ENCODE results near the gene FBN1. TPM values are rescaled to one million over a fixed set of nuclear protein-coding genes. Genes with fewer than 3 reads are reported as not detected.

Gene FBN1
- polyA plus RNA-seq, 10 donors: 213 to 405 (median 259) TPM

DNA sequence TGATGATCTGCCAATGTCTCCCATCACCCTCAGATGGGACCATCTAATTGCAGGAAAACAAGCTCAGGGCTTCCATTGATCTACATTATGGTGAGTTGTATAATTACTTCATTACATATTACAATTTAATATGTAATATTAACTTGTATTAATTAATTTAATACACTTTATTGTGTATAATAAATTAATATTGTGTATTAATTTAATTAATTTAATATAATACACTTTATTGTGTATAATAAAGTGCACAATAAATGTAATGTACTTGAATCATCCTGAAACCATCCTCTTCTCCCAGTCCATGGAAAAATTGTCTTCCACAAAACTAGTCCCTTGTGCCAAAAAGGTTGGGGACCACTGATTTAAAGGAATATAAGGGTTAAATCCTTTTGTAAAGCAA, 123.4 kb downstream of the FBN1 start:
- DNase-seq: no peak

DNA sequence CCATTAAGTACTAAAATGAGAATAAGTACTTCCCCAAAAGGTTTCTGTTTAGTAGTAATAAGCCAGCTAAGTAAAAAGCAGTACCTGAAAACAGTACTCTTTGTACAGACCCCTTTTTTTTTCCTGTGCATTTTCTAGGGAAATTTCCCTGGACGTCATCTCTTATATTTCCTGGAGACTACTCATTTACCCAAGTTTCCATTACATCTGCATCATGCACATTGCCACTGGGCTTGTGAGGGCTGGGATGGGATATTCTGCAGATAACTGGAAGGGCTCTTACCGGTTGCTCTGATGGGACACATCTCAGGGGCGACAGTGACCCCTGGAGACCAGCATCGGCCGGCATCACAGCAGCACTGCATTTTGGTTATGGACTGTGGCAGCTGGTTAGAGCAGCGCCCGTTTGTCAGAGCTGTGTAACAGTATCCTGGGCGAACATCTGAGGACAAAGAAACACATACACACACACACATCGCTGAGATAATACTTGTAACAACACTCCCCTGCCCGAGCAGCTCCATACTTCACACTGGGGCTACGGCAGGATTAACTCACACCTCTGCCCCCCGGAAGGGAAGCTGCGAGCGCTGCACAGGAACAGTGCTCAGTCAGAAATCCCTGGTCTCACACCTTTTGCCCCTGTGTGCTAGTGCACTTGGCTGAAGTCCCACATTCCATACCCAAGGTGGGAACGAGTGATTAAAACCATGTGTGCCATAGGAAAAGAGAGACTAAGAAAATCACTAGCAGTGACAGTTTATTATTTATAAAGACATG, 124.9 kb downstream of the FBN1 start:
- peak; percentile 27 to 55 (median 31) for DNase-seq

DNA sequence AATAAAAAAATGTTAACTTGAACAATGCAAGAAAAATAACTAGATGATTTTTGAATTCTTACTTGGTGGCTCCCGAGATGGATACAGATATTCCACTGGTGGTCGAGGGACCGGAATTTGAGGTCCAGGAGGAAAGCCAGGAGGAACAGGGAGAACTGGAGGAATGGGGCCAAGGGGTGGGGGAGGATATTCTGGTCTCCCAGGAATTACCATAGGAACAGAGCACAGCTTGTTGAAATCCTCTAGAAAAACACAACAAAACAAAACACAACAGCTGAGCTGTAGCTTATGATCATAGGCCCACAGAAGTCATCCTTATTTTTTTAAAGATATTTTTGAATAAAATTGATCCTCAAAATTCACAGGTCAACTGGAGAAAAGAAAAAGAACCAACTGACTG, 129.4 kb downstream of the FBN1 start:
- DNase-seq: peak in 1 of 3 donors; percentile 40

DNA sequence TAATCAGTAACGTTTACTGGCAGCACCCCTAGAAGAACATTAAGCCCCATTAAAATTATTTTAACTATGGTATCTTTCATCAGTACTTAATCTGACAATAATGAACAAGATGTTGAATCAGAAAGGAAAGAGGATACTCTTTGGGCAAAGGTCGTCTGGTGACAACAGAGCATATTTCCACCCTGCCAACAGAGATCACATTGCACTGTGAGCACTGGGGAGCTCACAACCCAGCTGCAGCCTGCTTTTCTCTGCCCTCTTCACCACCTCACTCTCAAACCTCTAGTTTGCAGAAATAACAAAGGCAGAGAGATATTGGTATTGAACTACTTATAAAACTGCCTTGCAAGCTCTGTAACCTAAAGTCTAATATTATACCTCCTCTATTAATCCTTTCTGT, 130.0 kb downstream of the FBN1 start:
- no peak for DNase-seq

DNA sequence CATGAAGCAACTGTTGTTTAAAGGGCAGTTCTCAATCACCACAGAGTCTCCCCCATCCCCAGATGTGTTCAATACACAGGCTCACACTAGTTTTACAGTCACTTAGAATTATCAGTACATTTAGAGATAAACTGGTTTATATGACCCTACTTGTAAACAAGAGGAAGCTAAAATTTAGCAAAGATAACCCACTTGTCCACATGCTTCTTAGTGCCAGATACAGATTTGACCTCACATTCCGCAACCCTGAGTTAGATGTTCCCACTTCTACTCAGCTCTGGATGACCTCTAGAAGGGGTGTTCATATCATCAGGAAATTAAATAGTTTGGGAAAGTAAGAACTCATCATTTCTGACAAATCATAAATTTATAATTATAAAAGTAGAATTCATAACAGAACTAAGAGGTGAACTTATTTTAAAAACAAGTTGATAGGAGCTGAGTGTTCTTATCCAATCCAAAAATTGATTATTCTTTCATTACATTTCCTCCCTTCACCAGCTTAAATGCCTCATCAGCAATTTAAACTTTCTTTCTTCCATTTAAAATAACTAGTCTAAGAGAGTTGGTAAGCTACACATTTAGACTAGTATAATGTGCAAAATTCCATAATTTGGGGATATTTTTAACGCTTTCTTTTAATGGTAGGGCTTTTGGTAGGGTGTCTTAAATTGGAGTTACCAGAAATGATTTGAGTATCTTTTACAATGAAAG, 131.2 kb downstream of the FBN1 start:
- no peak for DNase-seq

DNA sequence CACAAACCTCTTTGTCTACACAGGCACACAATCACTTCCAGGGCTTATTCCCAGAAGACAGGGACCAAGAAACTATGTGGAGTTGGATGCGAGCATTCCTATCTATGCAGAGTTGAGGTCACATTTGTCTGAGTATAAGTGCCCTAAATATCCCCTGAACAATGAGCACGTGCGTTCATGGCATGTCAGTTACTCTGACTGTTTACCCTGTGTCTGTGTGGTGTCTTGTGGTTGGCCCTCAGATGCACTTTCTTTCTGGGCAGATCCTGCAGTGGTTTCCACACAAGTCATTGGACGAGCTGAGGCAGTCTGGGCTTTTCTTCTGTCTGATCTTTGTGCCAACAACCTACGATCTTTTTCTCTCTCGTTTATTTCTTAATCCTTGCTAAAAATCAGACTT, 134.5 kb downstream of the FBN1 start:
- DNase-seq: no peak

DNA sequence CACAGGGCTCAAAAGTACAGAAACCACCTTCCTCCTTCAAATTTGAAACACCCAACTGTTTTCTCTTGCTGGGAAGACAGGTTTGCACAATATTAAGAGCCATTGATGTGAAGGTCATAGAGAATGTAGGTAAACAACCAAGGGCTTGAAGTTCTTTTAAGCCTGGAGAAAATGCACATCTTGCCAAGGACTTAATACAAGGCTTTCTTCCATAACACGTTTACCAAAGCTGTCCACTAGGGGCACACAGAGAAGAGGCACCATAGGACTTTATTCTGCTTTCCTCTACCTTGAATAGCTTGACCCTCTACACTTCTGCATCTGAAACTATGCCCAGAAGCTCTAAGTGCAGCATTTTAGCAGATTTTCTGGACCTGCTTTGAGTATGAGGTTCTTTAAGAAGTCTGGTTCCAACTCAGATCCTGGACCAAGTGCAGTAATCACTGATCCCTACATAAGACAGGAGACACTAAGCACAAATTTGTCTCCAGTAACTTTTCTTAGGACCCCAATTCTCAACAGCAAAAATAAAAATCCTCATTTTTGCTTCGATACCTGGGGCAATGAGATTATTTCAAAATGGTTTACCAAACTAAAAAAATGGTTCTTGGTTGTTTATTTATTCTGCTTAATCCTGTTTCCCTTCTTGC, 138.0 kb downstream of the FBN1 start:
- DNase-seq: peak in 1 of 3 donors; percentile 48

DNA sequence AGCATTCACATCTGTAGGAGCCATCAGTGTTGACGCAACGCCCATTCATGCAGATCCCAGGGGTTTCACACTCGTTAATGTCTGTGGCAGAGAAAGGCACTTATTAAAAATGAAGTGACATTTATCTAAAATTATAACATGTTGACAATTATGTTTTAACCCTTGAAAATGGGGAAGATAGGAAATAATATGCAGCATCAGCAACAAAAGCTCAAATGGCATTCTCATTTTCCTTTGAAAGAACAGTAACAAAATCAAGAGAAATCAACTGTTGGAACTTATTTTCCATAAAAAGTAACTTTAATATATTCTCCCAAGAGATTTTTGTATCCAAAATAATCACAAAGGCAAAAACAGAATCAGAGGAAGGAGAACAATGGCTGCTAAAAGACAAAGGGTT, 140.4 kb downstream of the FBN1 start:
- no peak for DNase-seq

DNA sequence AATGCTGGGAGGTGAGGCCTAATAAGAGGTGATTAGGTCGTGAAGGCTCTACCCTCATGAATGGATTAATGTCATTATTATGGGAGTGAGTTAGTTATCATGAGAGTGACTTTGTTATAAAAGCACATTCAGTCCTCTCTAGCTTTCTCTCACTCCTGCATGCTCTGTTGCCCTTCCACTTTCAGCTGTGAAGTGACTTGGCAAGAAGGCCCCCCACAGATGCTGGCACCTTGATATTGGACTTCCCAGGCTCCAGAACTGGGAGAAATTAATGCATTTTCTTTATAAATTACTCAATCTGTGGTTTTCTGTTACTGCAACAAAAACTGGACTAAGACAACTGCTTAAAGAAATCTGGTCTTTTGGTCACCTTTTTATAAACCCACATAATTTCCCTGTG, 144.3 kb downstream of the FBN1 start:
- DNase-seq: no peak

DNA sequence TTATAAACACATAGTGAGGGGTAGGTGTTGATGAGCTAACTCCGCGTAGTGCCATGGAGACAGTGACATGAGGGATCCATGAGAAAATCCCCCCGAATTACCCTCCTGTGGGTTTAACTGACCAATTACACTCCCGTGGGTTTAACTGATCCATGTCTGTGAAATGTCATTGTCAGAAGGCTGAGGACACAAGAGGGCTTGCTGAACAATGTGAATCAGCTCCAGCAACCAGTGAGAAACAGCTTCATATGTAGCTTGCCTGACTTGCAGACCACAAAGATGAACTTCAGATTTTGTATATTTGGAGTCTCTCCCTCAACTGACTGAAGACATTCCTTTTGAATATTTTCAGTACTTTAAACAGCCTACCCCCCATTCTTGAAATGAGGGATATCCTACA, 144.9 kb downstream of the FBN1 start:
- DNase-seq: no peak

DNA sequence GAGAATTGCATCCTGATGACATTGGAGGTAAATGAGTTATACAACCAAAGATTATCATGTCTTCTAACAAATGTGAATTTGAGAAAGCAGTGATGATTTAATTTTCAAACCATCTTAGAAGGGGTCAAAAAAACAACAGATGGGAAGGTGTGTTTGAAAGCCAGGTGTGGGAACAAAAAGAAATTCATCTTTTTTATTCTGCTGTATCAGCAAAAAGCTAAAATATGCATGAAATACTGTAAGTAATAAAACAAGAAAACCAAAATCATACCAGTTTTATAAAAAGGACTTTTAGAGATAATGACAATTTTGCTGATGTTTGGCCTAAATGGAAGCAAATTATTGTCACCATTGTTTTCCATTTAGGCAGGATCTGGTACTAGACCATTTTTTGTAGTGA, 145.5 kb downstream of the FBN1 start:
- DNase-seq: no peak

DNA sequence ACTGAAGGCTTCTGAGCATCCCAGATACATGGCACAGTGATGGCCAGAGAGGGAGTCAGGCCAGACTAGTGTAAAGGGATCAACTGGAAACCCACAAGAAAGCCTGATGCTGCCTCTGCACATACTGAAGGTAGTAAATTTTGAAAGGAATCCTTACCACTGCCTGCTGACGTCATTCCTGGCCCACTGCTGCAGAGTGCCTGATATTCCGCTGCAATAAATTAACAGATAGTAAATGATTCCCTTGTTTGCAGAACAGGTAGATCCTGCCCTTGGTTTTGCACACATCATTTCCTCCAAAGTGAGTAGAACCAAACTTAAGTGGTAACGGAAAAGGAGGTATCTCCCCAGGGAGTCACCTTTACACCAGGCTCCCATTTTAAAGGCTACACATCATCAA, 146.7 kb downstream of the FBN1 start:
- DNase-seq: no peak

DNA sequence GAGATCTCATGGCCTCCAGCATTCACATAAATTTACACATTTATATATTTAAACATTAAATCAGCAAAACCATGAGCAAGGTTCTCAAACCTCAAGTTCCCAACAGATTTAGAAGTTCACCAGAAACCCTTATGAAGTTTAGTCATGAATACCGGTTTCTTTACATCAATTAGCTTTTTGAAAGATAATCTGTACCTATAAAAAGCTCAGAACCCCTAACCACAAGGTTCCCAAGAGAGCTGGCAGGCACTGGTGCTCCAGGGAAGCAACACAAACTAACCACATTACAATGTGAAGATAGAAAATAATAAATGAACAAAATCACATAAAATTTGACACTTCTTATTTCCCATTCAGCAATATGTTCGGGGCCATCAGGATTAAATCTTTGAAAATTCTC, 150.9 kb downstream of the FBN1 start:
- DNase-seq: peak in 1 of 3 donors; percentile 35

DNA sequence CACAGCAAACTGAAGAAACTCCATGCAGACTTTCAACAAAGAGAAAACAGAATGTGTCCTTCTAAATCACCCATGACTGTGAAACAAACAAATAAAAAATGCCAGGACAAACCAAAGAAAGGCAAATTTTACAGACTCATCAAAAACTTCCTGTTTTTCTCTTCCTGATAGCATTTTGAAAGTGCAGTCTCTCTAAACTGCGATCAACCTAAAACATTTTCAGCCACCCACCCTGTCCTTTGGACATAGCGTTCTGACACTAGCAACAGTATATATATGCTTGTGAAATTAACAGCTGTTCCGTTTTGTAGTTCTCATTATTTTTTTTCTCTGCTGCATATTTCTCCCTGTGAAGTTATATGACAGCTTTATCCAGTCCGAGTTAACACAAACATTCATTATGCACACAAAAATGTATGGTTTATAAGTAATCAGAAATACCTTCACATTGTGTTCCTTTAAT, 151.7 kb downstream of the FBN1 start:
- no peak for DNase-seq

DNA sequence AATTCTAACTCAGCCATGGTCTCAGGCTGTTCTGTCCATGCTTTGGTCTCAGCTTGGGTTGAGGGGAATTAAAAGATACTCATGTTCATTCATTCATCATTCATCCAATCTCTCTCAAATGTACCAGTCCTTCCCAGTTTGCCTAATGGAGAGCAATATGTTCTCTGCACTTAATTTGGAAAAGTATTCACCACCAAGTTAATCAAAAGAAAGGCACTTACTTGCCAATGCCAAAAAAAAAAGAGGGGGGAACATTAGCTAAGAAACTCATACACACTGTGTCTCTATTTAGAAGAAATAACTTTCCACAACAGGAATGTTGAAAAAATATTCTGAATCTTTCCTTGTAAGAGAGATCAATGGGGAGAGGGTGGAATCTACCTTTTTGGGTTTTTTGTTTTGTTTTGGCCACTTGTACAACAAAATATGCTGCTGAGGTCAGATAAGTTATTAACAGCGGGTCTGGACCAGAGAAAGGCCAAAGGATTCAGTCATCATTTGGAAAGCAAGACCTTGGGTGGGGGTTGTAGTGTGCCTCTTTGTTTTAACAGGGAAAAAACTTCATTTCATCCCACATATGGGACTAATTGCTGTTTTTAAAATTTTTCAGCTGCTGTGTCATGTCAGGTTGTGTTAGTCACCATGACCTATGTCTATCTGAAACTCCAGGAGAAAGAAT, 152.3 kb downstream of the FBN1 start:
- peak; percentile 72 to 90 (median 74) for DNase-seq

DNA sequence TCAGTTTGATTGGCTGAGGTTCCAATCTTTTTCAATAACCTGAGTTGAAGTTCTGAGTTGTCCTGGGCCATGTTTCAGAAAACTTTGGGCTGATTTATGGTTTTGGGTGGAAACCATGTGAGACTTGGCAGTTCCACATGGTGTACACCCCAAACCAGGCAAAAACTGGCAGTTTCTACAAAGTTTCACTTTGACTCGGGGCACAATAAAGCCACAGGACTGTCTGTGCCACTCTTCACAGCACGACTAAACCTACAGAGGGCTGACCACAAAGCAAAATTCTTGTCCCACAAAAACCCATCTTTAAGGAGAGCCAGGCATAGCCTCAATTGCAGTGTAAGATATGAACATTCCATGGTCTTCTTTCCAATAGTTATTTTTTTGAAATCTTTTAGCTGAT, 159.3 kb downstream of the FBN1 start:
- no peak for DNase-seq

DNA sequence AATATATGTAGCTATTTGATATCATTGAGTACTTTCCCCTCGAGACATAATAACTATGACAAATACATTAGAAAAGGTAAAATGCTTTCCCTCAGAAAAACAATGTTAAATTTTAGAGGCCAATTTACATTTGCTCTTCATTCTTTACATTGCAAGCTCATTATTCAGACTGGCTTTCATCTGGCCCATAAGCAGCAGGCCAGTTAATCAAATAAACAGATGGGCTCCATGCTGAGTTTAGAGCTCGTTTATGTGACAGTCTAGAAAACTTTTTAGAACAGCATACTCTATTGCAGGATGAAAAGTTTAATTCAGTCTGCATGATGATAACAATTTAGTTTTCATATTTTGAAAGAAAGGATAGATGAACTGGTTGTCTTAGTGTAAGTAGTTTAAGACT, 163.7 kb downstream of the FBN1 start:
- DNase-seq: no peak

DNA sequence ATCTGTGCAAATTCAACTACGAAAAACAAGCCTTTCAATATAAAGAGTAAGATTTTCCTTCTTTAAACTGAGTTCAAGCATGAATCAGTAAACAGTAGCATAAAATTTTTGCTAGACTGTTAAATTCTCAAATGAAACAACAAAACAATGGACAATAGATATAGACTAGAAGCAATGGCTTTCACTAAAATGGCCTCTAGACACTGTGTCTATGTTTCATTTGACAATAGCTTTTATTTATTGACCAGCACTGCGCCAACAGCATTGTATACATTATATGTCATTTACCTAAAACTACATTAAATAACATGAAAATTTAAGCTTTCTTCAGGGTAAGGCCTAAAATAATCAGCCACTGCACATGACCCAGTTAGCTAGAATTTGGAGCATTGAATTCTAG, 165.8 kb downstream of the FBN1 start:
- DNase-seq: no peak

DNA sequence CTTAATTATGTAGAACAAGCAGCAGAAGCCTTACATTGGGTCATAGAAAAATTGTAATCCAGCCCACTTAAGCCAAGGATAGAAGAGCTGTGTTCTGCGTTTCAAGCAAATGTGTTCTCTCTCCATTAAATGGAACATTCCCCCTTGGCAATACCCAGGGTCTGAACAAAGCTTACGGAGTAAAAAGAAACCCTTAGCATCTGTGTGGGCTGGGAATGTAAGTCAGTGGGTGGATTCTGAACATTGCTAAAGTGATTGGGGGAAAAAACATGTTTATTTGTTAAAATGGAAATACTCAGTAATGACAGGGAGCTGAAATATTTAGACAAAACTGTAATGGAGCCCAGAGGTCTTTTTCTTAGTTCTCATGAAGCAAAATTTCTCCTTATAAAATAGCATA, 166.9 kb downstream of the FBN1 start:
- no peak for DNase-seq

DNA sequence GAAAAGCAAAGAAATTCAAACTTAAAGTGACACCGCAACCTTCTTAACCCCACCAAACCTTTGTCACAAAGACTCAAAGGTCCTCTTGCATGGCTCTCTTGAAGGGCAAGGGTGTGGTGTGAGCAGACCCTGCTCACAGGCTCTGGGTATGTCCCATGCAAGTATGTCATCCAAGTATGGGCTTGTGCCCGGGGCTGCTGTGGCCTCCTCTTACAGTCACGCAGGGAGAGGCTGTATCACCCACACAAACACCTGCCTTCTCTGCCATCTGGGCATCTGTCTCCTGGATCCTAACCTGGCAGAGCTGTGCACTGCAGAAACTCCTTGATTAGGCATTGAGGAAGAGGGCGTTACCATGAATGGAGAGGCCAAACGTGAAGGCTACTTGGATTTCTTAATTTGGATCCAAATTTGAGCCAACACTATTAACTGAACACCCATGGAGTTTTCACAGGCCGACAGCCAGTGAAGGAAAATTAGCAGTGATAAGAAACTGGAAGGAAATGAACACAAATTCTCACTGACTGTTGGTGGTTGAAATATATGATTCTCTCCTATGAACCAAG, 167.6 kb downstream of the FBN1 start:
- no peak for DNase-seq

DNA sequence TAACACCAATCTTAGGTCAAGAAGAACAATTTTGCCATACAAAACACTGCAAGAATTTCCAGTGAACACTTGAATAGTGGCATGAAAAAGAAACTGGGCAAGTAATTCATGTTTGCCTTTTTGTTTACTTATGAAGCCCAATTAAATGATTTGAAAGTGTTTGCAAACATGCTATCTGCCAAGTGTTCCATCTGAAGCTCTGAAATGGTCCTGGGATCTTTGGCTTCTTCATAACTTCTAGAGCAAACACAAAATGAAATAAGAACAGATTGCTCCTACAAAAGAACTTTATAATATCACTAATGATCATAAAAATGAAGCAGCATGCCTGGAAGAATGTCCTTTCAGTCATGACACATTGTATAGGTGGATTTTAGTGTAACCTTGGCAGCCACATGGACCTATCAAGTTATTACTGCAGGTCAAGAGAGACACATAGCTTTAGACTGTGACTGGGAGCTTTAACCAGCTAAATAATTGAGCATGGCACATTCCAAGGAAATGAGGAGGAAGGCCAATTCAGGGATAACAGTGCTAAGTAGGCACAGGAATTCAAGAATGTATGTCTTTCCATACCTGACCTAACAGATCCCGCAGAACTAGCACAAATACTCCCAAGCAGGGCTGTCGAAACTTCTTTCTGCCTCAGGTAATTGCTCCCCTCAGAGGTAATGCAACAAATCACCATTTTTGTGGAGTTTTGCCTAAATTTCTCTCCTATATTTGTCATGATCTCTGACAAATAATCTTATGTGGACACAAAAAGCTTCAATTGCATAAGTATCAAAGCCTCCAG, 169.7 kb downstream of the FBN1 start:
- DNase-seq: no peak
